Smooth muscle cell (in vitro differentiated cells): ENCODE results near the gene MGAT1. TPM values are rescaled to one million over a fixed set of nuclear protein-coding genes. Genes with fewer than 3 reads are reported as not detected.
A peak's percentile ranks its signal among the peaks of the same experiment; 100 is the strongest.

Experiments used
- DNase-seq: peaks from one replicate; lab custom pipeline; 2025; ENCODE audit not compliant: unreplicated experiment; lab: John Stamatoyannopoulos, UW
- H2AFZ ChIP-seq: fragments of 200-600 bp; sonication (generic); 2 replicates; pipeline ENCODE4 v1.6.0; 2016; ENCODE audit warnings: antibody characterized with exemption, low read depth, mild to moderate bottlenecking
- H3F3A ChIP-seq: fragments of 200-600 bp; sonication (generic); 2 replicates; pipeline ENCODE4 v1.6.0; 2017; ENCODE audit warnings: antibody characterized with exemption, low read depth
- H3K27ac ChIP-seq: fragments of 200-600 bp; sonication (generic); 2 replicates; pipeline ENCODE4 v1.5.1; 2016; ENCODE audit warnings: low read depth, mild to moderate bottlenecking
- H3K27me3 ChIP-seq: fragments of 200-600 bp; sonication (generic); 2 replicates; pipeline ENCODE4 v1.6.1; 2016; ENCODE audit warnings: low read depth, mild to moderate bottlenecking
- H3K36me3 ChIP-seq: fragments of 200-600 bp; sonication (generic); 2 replicates; pipeline ENCODE4 v1.5.1; 2016; ENCODE audit warnings: low read depth
- H3K4me1 ChIP-seq: fragments of 200-600 bp; sonication (generic); 2 replicates; pipeline ENCODE4 v1.5.1; 2016; ENCODE audit warnings: low read depth
- H3K4me2 ChIP-seq: fragments of 200-600 bp; sonication (generic); 2 replicates; pipeline ENCODE4 v1.6.0; 2016; ENCODE audit warnings: mild to moderate bottlenecking
- H3K4me3 ChIP-seq: fragments of 200-600 bp; sonication (generic); 2 replicates; pipeline ENCODE4 v1.5.1; 2016; ENCODE audit warnings: mild to moderate bottlenecking
- H3K79me2 ChIP-seq: fragments of 200-600 bp; sonication (generic); 2 replicates; pipeline ENCODE4 v1.6.0; 2016; ENCODE audit warnings: low read depth, mild to moderate bottlenecking
- H3K9ac ChIP-seq: fragments of 200-600 bp; sonication (generic); 2 replicates; pipeline ENCODE4 v1.6.0; 2016; ENCODE audit warnings: low read depth
- H3K9me3 ChIP-seq: fragments of 200-600 bp; sonication (generic); replicated peaks from 2 replicates; pipeline ENCODE4 v1.5.1; 2016; ENCODE audit warnings: low read depth
- H4K20me1 ChIP-seq: fragments of 200-600 bp; sonication (generic); 2 replicates; pipeline ENCODE4 v1.6.0; 2016; ENCODE audit warnings: low read depth
- WGBS: methylation state at CpG from one replicate; pipeline ENCODE4 v1.1.7; 2016; ENCODE audit warnings: low lambda C conversion rate; 5-methylcytosine and 5-hydroxymethylcytosine counted together
- polyA plus RNA-seq: library from polyadenylated mRNA; unstranded; fragments of >200 nt; fragmentation: Nextera tagmentation; extraction: Ambion mirVana; gene quantifications from 2 replicates; pipeline ENCODE4 v1.2.1, GENCODE V29; 2016
- total RNA-seq: library from RNA; depleted of rRNA; stranded (reverse); fragments of >200 nt; gene quantifications from 2 replicates; pipeline ENCODE4 v1.2.3, GENCODE V29; 2014
- TF ChIP-seq, protein P1 (sequence below): fragments of 200-600 bp; sonication (generic); IDR thresholded peaks from 2 replicates; pipeline ENCODE4 v1.5.1; 2017; ENCODE audit warnings: borderline replicate concordance, mild to moderate bottlenecking, antibody characterized with exemption; ENCODE audit not compliant: insufficient read depth, poor library complexity, severe bottlenecking

Gene MGAT1
- total RNA-seq, result 128 and 144 TPM in 2 replicates
- 149 and 161 TPM in 2 replicates for polyA plus RNA-seq

DNA sequence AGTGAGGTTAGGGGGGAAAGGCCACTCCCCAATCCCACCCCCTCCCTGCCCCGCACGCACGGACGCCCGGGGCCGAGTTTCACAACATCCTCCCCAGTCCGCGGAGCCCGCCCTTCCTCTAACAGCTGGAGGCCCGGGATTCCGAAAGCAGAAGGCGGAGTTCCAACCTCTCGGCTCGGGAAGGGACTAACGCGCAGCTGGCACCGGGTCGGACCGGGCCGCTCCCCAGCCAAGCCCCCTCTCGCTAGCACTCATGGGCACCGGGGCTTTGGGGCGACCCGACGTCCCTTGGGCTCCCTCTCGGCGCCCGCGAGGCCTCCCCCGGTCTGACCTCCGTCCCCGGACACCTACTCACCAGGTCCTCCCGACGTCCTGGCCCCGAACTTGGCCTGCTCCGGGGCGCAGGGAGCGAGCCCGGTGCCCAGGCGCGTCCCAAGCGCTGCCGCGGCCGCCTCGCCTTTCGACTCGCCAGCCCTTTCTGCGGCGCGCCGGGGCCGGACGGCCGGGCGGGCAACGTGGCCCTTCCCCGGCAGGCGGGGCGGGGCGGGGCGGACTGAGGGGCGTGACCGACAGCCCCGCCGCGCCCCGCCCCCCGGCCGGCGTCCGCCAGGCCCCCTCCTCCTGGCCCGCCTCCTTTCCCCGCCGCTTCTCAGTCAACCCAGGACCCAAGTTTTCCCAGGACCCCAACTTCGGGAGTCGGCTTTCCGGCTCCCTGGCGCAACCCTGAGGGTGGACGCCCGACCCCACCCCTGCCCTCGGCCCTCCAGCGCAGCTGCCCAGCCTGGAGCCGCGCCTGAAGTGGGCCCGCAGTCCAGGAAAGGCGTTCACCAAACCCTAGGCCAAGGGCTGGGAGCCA is at the start of gene MGAT1:
TSS of gene MGAT1 (minus strand) at position 482 of the 856 bp plus-strand sequence. CDS start 9,835 bp downstream, outside the sequence.
- H3K9me3 ChIP-seq, result no peaks in the 10 kb centered on the region
- peak within 1 kb of the TSS; percentile 99 for H3K9ac ChIP-seq
- TF ChIP-seq, protein P1, sequence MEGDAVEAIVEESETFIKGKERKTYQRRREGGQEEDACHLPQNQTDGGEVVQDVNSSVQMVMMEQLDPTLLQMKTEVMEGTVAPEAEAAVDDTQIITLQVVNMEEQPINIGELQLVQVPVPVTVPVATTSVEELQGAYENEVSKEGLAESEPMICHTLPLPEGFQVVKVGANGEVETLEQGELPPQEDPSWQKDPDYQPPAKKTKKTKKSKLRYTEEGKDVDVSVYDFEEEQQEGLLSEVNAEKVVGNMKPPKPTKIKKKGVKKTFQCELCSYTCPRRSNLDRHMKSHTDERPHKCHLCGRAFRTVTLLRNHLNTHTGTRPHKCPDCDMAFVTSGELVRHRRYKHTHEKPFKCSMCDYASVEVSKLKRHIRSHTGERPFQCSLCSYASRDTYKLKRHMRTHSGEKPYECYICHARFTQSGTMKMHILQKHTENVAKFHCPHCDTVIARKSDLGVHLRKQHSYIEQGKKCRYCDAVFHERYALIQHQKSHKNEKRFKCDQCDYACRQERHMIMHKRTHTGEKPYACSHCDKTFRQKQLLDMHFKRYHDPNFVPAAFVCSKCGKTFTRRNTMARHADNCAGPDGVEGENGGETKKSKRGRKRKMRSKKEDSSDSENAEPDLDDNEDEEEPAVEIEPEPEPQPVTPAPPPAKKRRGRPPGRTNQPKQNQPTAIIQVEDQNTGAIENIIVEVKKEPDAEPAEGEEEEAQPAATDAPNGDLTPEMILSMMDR, result no peak
- peaks cover 9% of the 10 kb centered on the region for H3F3A ChIP-seq
- no peaks in the 10 kb centered on the region for H3K36me3 ChIP-seq
- no peaks in the 10 kb centered on the region for H3K27me3 ChIP-seq
- H4K20me1 ChIP-seq, result peaks cover 46% of the 10 kb centered on the region
- H3K4me2 ChIP-seq, result peak within 1 kb of the TSS; percentile 98
- H3K27ac ChIP-seq, result peak within 1 kb of the TSS; percentile 98
- H3K4me3 ChIP-seq, result peak within 1 kb of the TSS; percentile 99
- peaks cover 72% of the 10 kb centered on the region for H3K79me2 ChIP-seq
- H2AFZ ChIP-seq, result peak within 1 kb of the TSS; percentile 65
- H3K4me1 ChIP-seq, result peaks cover 28% of the 10 kb centered on the region
- 2% methylated on average over 39 of the region's 87 CpGs for WGBS
- DNase-seq, result peak; percentile 83

DNA sequence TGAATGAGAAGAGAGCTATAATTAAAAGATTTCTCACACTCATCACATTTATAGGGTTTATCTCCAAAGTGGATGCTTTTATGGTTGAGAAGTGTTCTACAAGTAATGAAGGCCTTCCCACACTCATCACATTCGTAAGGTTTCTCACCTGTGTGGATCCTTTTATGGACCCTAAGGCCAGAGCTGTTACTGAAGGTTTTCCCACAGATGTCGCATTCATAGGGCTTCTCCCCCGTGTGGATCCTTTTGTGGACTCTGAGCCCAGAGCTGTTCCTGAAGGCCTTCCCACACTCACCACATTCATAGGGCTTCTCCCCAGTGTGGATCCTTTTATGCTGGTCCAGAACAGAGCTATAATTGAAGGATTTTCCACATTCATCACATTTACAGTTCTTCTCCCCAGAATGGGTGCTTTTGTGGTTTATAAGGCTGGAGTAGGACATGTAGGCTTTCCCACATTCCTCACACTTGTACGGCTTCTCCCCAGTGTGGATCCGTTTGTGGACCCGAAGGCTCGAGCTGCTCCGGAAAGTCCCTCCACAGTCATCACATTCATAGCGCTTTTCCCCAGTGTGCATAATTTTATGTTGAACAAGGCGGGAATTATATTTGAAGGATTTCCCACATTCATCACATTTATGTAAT is 48.0 kb upstream of the MGAT1 start:
- peaks cover 44% of the 10 kb centered on the region for H3K9me3 ChIP-seq
- H3K27me3 ChIP-seq, result no peaks in the 10 kb centered on the region
- no peak for DNase-seq
- no peaks in the 10 kb centered on the region for H4K20me1 ChIP-seq
- H3K36me3 ChIP-seq, result peaks cover 52% of the 10 kb centered on the region
- WGBS, result 98% methylated on average over 10 of the region's 10 CpGs
- no peak overlapping the region for H3K27ac ChIP-seq
- no peaks in the 10 kb centered on the region for H3K4me1 ChIP-seq
- no peak overlapping the region for H3K4me3 ChIP-seq
- TF ChIP-seq, protein P1, result no peak
- no peak overlapping the region for H3K9ac ChIP-seq
- no peak overlapping the region for H3K4me2 ChIP-seq
- H3F3A ChIP-seq, result no peaks in the 10 kb centered on the region
- no peak overlapping the region for H2AFZ ChIP-seq
- peaks cover 16% of the 10 kb centered on the region for H3K79me2 ChIP-seq

DNA sequence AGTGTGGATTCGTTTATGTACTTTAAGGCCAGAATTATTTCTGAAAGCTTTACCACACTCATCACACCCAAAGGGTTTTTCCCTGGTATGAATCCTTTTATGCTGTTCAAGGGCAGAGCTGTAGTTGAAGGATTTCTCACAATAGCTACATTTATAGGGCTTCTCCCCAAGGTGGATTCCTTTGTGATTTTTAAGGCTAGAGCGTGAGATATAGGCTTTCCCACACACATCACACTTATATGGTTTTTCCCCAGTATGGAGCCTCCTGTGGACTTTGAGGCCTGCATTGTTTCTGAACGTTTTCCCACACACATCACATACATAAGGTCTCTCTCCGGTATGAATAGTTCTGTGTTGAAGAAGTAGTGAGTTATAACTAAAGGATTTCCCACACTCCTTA is 47.2 kb upstream of the MGAT1 start:
- Histone ChIP-seq H4K20me1 (no peaks in the 10 kb centered on the region), H3K4me3 (no peak overlapping the region), H3K4me1 (no peaks in the 10 kb centered on the region), H3K36me3 (peaks cover 44% of the 10 kb centered on the region), H3K79me2 (peaks cover 16% of the 10 kb centered on the region), H3K9me3 (peaks cover 44% of the 10 kb centered on the region), H3K27me3 (no peaks in the 10 kb centered on the region), H2AFZ (no peak overlapping the region), H3K27ac (no peak overlapping the region), H3K9ac (no peak overlapping the region), H3F3A (no peaks in the 10 kb centered on the region), H3K4me2 (no peak overlapping the region)
- WGBS, result 96% methylated on average over 4 of the region's 4 CpGs
- TF ChIP-seq, protein P1, result no peak
- DNase-seq, result no peak
